Suprapubic skin (tissue), 4 donors: ENCODE results near the gene PELI2.

Experiments
- CTCF ChIP-seq, 2 donors: fragments of 200-600 bp in 1 of 2; fragments of 450-650 bp in 1 of 2; sonication (generic) in 1 of 2; IDR thresholded peaks; one replicate each; pipeline ENCODE4 v1.5.1; 2016 to 2019; ENCODE audit warnings: antibody characterized with exemption in 2 of 2, mild to moderate bottlenecking in 1 of 2, moderate library complexity in 1 of 2
- POLR2A ChIP-seq, 2 donors: fragments of 450-650 bp; IDR thresholded peaks; one replicate each; pipeline ENCODE4 v1.6.1; 2017; ENCODE audit warnings: antibody characterized with exemption in 2 of 2, mild to moderate bottlenecking in 2 of 2, moderate library complexity in 2 of 2
- POLR2AphosphoS5 ChIP-seq, 3 donors: sonication (generic); formaldehyde crosslinking; IDR thresholded peaks; one replicate each; pipeline ENCODE4 v1.6.1; 2017; ENCODE audit warnings: antibody characterized with exemption in 3 of 3

GRCh38 chr14:56193347-56193746, 75.1 kb downstream of the PELI2 start:
- no peak for TF ChIP-seq CTCF (IDR thresholded peaks at IDR 0.05)
- TF ChIP-seq POLR2AphosphoS5 (IDR thresholded peaks at IDR 0.05) = no peak
- no peak for TF ChIP-seq POLR2A (IDR thresholded peaks at IDR 0.05)
